Esophagus muscularis mucosa (tissue), 4 donors: Measurements from ENCODE around the gene LIN9. TPM values are rescaled to one million over a fixed set of nuclear protein-coding genes. Genes with fewer than 3 reads are reported as not detected.

Experiments used
- DNase-seq: peaks from one replicate; pipeline ENCODE4 v3.0.0-alpha.2; 2017; ENCODE audit errors: extremely low spot score
- H3K27ac ChIP-seq, 4 donors: fragments of 200-600 bp; sonication (generic); replicated peaks in 1 of 4; 1 replicate in 3 of 4; 2 replicates in 1 of 4; pipeline ENCODE4 v1.5.1; 2016 to 2019; ENCODE audit warnings: mild to moderate bottlenecking in 1 of 4
- H3K27me3 ChIP-seq, 4 donors: fragments of 200-600 bp; sonication (generic); one replicate each; pipeline versions ENCODE4 v1.5.1 to v1.6.0; 2016 to 2019
- H3K36me3 ChIP-seq, 4 donors: fragments of 200-600 bp; sonication (generic); one replicate each; pipeline ENCODE4 v1.5.1; 2016 to 2019
- H3K4me1 ChIP-seq, 4 donors: fragments of 200-600 bp; sonication (generic); one replicate each; pipeline ENCODE4 v1.5.1; 2016 to 2019
- H3K4me3 ChIP-seq, 4 donors: fragments of 200-600 bp; sonication (generic); 1 replicate in 2 of 4; 2 replicates in 2 of 4; pipeline ENCODE4 v1.5.1; 2016 to 2019; ENCODE audit warnings: mild to moderate bottlenecking in 4 of 4, moderate library complexity in 1 of 4
- H3K9me3 ChIP-seq, 4 donors: fragments of 200-600 bp; sonication (generic); 1 replicate in 3 of 4; 2 replicates in 1 of 4; pipeline ENCODE4 v1.5.1; 2016 to 2019
- EP300 ChIP-seq: sonication (generic); formaldehyde crosslinking; IDR thresholded peaks from one replicate; pipeline ENCODE4 v1.6.1; 2017; ENCODE audit warnings: antibody characterized with exemption
- POLR2A ChIP-seq: fragments of 450-650 bp; IDR thresholded peaks from one replicate; pipeline ENCODE4 v1.6.1; 2017; ENCODE audit warnings: antibody characterized with exemption, moderate library complexity, mild to moderate bottlenecking, low read depth
- POLR2AphosphoS5 ChIP-seq, 2 donors: sonication (generic); formaldehyde crosslinking; IDR thresholded peaks; one replicate each; pipeline ENCODE4 v1.6.1; 2017; ENCODE audit warnings: antibody characterized with exemption in 2 of 2
- WGBS: methylation state at CpG from one replicate; pipeline ENCODE4 v1.1.5; 2018; 5-methylcytosine and 5-hydroxymethylcytosine counted together
- intact Hi-C: fragments of 100-400 bp; cut with DNase I; formaldehyde crosslinking; loops from one replicate; pipeline ENCODE4 v1.15.1; 2023
- total RNA-seq, 4 donors: library from RNA; depleted of rRNA; stranded (reverse); fragments of >200 nt; gene quantifications; one replicate each; pipeline versions ENCODE4 v1.1.0 to v1.2.1, GENCODE V29; 2016
- TF ChIP-seq, protein P1 (sequence below), 3 experiments: fragments of 200-600 bp in 2 of 3; fragments of 450-650 bp in 1 of 3; sonication (generic) in 2 of 3; IDR thresholded peaks; one replicate each; pipeline ENCODE4 v1.5.1; 2017 to 2019; ENCODE audit warnings: antibody characterized with exemption in 3 of 3, mild to moderate bottlenecking in 2 of 3, moderate library complexity in 1 of 3

LIN9 gene
- total RNA-seq, 4 donors from 2014 or later, result 2.1 to 4.6 (median 2.8) TPM

DNA sequence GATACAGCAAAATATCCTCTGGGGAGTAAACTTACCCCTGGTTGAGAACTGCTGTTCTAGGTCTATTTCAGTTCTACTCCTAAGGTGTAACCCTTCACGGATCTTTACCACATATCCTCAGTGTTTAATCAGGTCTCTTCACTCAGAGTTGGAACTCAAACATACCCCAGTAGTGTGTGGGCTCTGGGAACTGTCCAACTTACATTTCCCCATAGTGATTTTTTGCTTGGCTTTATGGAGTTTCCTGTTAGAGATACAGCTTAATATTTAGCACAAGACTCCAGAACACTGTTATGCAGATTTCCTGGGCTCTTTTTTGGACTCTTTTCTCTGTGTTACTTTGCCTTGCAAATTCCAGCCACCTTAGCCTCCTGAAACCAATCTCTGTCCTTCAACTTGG is 26.7 kb upstream of the LIN9 start:
- intact Hi-C loops, result no loop called here
- WGBS, result no CpG with 5 or more reads among the region's 1 CpG
- H3K27ac ChIP-seq, result no peak overlapping the region
- H3K9me3 ChIP-seq, result no peaks in the 10 kb centered on the region
- TF ChIP-seq EP300, result no peak
- TF ChIP-seq POLR2A, result no peak
- no peak for TF ChIP-seq POLR2AphosphoS5 (IDR thresholded peaks at IDR 0.05)
- TF ChIP-seq, protein P1, sequence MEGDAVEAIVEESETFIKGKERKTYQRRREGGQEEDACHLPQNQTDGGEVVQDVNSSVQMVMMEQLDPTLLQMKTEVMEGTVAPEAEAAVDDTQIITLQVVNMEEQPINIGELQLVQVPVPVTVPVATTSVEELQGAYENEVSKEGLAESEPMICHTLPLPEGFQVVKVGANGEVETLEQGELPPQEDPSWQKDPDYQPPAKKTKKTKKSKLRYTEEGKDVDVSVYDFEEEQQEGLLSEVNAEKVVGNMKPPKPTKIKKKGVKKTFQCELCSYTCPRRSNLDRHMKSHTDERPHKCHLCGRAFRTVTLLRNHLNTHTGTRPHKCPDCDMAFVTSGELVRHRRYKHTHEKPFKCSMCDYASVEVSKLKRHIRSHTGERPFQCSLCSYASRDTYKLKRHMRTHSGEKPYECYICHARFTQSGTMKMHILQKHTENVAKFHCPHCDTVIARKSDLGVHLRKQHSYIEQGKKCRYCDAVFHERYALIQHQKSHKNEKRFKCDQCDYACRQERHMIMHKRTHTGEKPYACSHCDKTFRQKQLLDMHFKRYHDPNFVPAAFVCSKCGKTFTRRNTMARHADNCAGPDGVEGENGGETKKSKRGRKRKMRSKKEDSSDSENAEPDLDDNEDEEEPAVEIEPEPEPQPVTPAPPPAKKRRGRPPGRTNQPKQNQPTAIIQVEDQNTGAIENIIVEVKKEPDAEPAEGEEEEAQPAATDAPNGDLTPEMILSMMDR (IDR thresholded peaks at IDR 0.05), result no peak
- no peak overlapping the region for H3K4me3 ChIP-seq
- no peaks in the 10 kb centered on the region for H3K4me1 ChIP-seq
- DNase-seq, result no peak
- H3K36me3 ChIP-seq, result no peaks in the 10 kb centered on the region
- H3K27me3 ChIP-seq, result no peaks in the 10 kb centered on the region

DNA sequence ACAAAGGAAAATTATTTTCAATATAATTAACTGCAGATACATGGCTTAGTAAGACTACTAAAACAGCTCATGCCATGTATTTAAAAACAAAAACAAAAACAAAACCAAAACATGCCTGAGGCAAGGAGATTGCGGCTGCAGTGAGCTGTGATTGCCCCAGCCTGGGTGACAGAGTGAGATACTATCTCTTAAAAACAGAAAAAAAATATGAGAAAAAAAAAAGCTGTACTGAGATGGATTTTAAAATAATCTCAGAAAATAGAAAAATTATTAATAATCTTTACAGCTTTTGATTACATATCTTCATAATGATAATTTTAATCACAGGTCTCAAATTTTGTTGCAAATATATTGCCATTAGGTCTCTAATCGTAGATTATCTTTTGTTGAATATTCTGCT is 24.0 kb upstream of the LIN9 start:
- Histone ChIP-seq H3K27me3 (no peaks in the 10 kb centered on the region), H3K9me3 (no peaks in the 10 kb centered on the region), H3K27ac (no peak overlapping the region), H3K36me3 (no peaks in the 10 kb centered on the region), H3K4me3 (no peak overlapping the region), H3K4me1 (no peaks in the 10 kb centered on the region)
- TF ChIP-seq EP300 (no peak), POLR2A (no peak), POLR2AphosphoS5 (IDR thresholded peaks at IDR 0.05) (no peak)
- TF ChIP-seq, protein P1 (IDR thresholded peaks at IDR 0.05), result no peak
- no peak for DNase-seq
- WGBS, result 57% methylated on average over 2 of the region's 2 CpGs
- intact Hi-C loops, result no loop called here

- TF ChIP-seq POLR2A (no peak), EP300 (no peak), POLR2AphosphoS5 (IDR thresholded peaks at IDR 0.05) (no peak)
- TF ChIP-seq, protein P1 (IDR thresholded peaks at IDR 0.05), result no peak
- H3K9me3 ChIP-seq, result no peaks in the 10 kb centered on the region
- intact Hi-C loops, result no loop called here
- H3K27ac ChIP-seq, result no peak overlapping the region
- no peaks in the 10 kb centered on the region for H3K4me1 ChIP-seq
- H3K36me3 ChIP-seq, result no peaks in the 10 kb centered on the region
- DNase-seq, result no peak
- H3K4me3 ChIP-seq, result no peak overlapping the region
- WGBS, result 96% methylated on average over 3 of the region's 3 CpGs
- no peaks in the 10 kb centered on the region for H3K27me3 ChIP-seq
Measured at GRCh38 chr1:226329237-226329636, 20.3 kb upstream of the LIN9 start.

GRCh38 chr1:226327761-226328162 is 18.8 kb upstream of the LIN9 start:
- H3K4me1 ChIP-seq, result no peaks in the 10 kb centered on the region
- no peaks in the 10 kb centered on the region for H3K36me3 ChIP-seq
- 69% methylated on average over 2 of the region's 2 CpGs for WGBS
- H3K27ac ChIP-seq, result no peak overlapping the region
- TF ChIP-seq EP300 (no peak), POLR2A (no peak), POLR2AphosphoS5 (IDR thresholded peaks at IDR 0.05) (no peak)
- TF ChIP-seq, protein P1 (IDR thresholded peaks at IDR 0.05), result no peak
- no peak overlapping the region for H3K4me3 ChIP-seq
- no peaks in the 10 kb centered on the region for H3K27me3 ChIP-seq
- intact Hi-C loops, result no loop called here
- no peak for DNase-seq
- no peaks in the 10 kb centered on the region for H3K9me3 ChIP-seq

GRCh38 chr1:226325178-226325577 is 16.2 kb upstream of the LIN9 start:
- no peak overlapping the region for H3K4me3 ChIP-seq
- intact Hi-C loops, result no loop called here
- TF ChIP-seq POLR2AphosphoS5 (IDR thresholded peaks at IDR 0.05) (no peak), EP300 (no peak), POLR2A (no peak)
- TF ChIP-seq, protein P1 (IDR thresholded peaks at IDR 0.05), result no peak
- no peaks in the 10 kb centered on the region for H3K9me3 ChIP-seq
- H3K4me1 ChIP-seq, result no peaks in the 10 kb centered on the region
- H3K36me3 ChIP-seq, result no peaks in the 10 kb centered on the region
- DNase-seq, result no peak
- no peak overlapping the region for H3K27ac ChIP-seq
- 64% methylated on average over 1 of the region's 1 CpG for WGBS
- peaks cover 0 to 5% (median 0%) of the 10 kb centered on the region in 4 donors for H3K27me3 ChIP-seq
